ENCODE results near the gene MYPOP. TPM values are rescaled to one million over a fixed set of nuclear protein-coding genes. Genes with fewer than 3 reads are reported as not detected.

The MYPOP gene
- total and polyA plus RNA-seq, 9 of the 15 experiments (the other 6 are each of a cell fraction or from before 2014, with no cell fraction given), result 0.32 to 7.6 (median 1.6) TPM

- TF ChIP-seq AFF1 (IDR thresholded peaks at IDR 0.05; ENCODE audit: low read depth in 1 of 2, partially characterized antibody in 2 of 2) (peak in 1 of 2 experiments; percentile 85), ARID3B (CRISPR knock-in tag; IDR thresholded peaks at IDR 0.05; ENCODE audit: borderline replicate concordance) (no peak), LARP7 (IDR thresholded peaks at IDR 0.05) (no peak), SLC30A9 (CRISPR knock-in tag; IDR thresholded peaks at IDR 0.05) (no peak), ARID2 (IDR thresholded peaks at IDR 0.05) (no peak), RBM17 (IDR thresholded peaks at IDR 0.05; ENCODE audit: borderline replicate concordance, low read depth, low read length) (no peak), RB1 (IDR thresholded peaks at IDR 0.05; ENCODE audit: low read depth) (peak; percentile 56; the same call in 1 of the 2 replicates), ZNF316 (IDR thresholded peaks at IDR 0.05) (no peak), TAF9B (IDR thresholded peaks at IDR 0.05; ENCODE audit: partially characterized antibody) (no peak), PHB2 (IDR thresholded peaks at IDR 0.05; ENCODE audit: low read depth) (no peak), MXI1 (IDR thresholded peaks at IDR 0.05; ENCODE audit: low read depth, low read length) (peak; percentile 25; the same call in 1 of the 2 replicates), E2F3 (CRISPR knock-in tag; IDR thresholded peaks at IDR 0.05) (peak; percentile 61; the same call in 1 of the 2 replicates), NR2C1 (IDR thresholded peaks at IDR 0.05) (peak; percentile 91), NR2C1 (tag; IDR thresholded peaks at IDR 0.05) (peak; percentile 97), PHF21A (IDR thresholded peaks at IDR 0.05; ENCODE audit: borderline replicate concordance, low read depth) (no peak), HDGF (IDR thresholded peaks at IDR 0.05) (no peak), CSDE1 (IDR thresholded peaks at IDR 0.05) (no peak), XRCC3 (IDR thresholded peaks at IDR 0.05) (no peak), ZNF75A (CRISPR knock-in tag; IDR thresholded peaks at IDR 0.05) (no peak), ETV6 (IDR thresholded peaks at IDR 0.05; ENCODE audit: borderline replicate concordance in 1 of 2, low read depth in 2 of 2, low read length in 1 of 2) (no peak), ETV6 (CRISPR knock-in tag; IDR thresholded peaks at IDR 0.05; ENCODE audit: borderline replicate concordance) (no peak)
- TF ChIP-seq, protein P1, sequence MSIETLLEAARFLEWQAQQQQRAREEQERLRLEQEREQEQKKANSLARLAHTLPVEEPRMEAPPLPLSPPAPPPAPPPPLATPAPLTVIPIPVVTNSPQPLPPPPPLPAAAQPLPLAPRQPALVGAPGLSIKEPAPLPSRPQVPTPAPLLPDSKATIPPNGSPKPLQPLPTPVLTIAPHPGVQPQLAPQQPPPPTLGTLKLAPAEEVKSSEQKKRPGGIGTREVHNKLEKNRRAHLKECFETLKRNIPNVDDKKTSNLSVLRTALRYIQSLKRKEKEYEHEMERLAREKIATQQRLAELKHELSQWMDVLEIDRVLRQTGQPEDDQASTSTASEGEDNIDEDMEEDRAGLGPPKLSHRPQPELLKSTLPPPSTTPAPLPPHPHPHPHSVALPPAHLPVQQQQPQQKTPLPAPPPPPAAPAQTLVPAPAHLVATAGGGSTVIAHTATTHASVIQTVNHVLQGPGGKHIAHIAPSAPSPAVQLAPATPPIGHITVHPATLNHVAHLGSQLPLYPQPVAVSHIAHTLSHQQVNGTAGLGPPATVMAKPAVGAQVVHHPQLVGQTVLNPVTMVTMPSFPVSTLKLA (conservative IDR thresholded peaks at IDR 0.05), result peak; percentile 73 to 91
Measured at GRCh38 chr19:45927565-45928261, 25.3 kb upstream of the MYPOP start (continued).
